Measurements from ENCODE around the gene FCSK.

FCSK gene

DNA sequence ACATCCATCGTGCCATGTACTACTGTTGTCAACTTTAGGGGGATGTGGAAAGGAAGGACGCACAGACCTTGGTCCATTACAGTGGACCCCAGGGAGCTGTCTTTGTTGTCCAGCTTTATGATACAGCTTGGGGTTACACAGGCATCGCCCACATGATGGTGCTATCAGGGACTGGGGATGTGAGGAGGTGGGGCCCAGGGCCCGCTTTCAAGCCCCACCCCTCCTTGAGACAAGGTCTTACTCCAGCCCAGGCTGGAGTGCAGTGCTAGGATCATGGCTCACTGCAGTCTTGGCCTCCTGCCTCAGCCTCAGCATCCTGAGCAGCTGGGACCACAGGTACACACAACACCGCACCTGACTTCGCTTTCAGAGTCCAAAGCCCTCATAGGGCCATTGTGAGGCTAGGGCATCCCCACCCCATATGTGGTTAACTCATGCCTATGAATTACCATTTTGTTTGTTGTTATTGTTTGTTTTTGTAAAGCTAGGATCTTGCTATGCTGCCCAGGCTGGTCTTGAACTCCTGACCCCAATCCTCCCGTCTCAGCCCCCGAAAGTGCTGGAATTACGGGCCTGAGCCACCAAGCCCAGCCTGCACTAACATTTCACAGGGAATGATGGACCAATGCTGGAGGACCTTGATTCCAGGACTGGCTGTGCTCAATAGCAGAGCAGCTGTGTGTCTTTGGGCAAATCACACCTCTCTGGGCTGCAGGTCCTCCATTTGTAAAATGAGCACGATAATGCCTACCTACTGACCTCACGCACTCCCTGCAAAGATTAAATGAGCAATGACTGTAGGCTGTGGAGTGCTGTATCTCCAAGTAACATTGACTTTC is 32.7 kb upstream of the FCSK start:
- Histone ChIP-seq H2AK5ac (ENCODE audit: low read length) (no peak overlapping the region), H4K91ac (ENCODE audit: low read depth, low read length) (no peak overlapping the region), H3K9ac (ENCODE audit: low read length) (no peak overlapping the region), H2BK12ac (ENCODE audit: low read length) (no peak overlapping the region), H3K9me3 (ENCODE audit: insufficient read depth, low read depth, low read length) (no peaks in the 10 kb centered on the region), H3K14ac (ENCODE audit: low read length) (no peak overlapping the region), H2BK120ac (ENCODE audit: insufficient read depth, low read length, poor library complexity) (no peak overlapping the region), H3K36me3 (ENCODE audit: control insufficient read depth in 1 of 2, insufficient read depth in 2 of 2, low read length in 2 of 2) (peaks cover 15 to 24% of the 10 kb centered on the region in 2 experiments), H2AFZ (ENCODE audit: insufficient read depth, low read length, poor library complexity) (no peak overlapping the region), H3K27ac (ENCODE audit: low read depth, low read length) (no peak overlapping the region), H3K23ac (ENCODE audit: low read length) (no peak overlapping the region), H3K79me1 (ENCODE audit: low read length) (peaks cover 3% of the 10 kb centered on the region), H3K27me3 (ENCODE audit: insufficient read depth, low read length) (no peaks in the 10 kb centered on the region), H4K12ac (ENCODE audit: low read depth, low read length) (no peak overlapping the region), H3K4ac (ENCODE audit: low read depth, low read length) (no peak overlapping the region), H3K79me2 (ENCODE audit: control insufficient read depth, insufficient read depth, low read length, poor library complexity) (peaks cover 8% of the 10 kb centered on the region), H3K4me3 (ENCODE audit: low read depth, low read length) (peak overlapping the region; percentile 10), H3K4me2 (ENCODE audit: low read length) (no peak overlapping the region), H3K18ac (ENCODE audit: low read length) (no peak overlapping the region), H2BK5ac (ENCODE audit: low read depth, low read length, poor library complexity) (no peak overlapping the region), H3K4me1 (ENCODE audit: control insufficient read depth in 1 of 2, insufficient read depth in 2 of 2, low read length in 2 of 2) (peaks cover 30 to 36% of the 10 kb centered on the region in 2 experiments), H4K8ac (ENCODE audit: low read depth, low read length) (no peak overlapping the region)
- DNase-seq = no peak
- no CpG with 5 or more reads among the region's 11 CpGs for WGBS (ENCODE audit: extremely low coverage, insufficient coverage, insufficient read length)

GRCh38 chr16:70422543-70422942 is 31.9 kb upstream of the FCSK start:
- H3K4me1 ChIP-seq (ENCODE audit: control insufficient read depth in 1 of 2, insufficient read depth in 2 of 2, low read length in 2 of 2) = peaks cover 28 to 34% of the 10 kb centered on the region in 2 experiments
- no peaks in the 10 kb centered on the region for H3K27me3 ChIP-seq (ENCODE audit: insufficient read depth, low read length)
- H3K79me2 ChIP-seq (ENCODE audit: control insufficient read depth, insufficient read depth, low read length, poor library complexity) = peaks cover 6% of the 10 kb centered on the region
- H4K12ac ChIP-seq (ENCODE audit: low read depth, low read length) = no peak overlapping the region
- H3K4ac ChIP-seq (ENCODE audit: low read depth, low read length) = no peak overlapping the region
- no peak overlapping the region for H2AK5ac ChIP-seq (ENCODE audit: low read length)
- DNase-seq = peak; percentile 95 to 96
- H3K14ac ChIP-seq (ENCODE audit: low read length) = no peak overlapping the region
- H4K8ac ChIP-seq (ENCODE audit: low read depth, low read length) = no peak overlapping the region
- no peak overlapping the region for H2AFZ ChIP-seq (ENCODE audit: insufficient read depth, low read length, poor library complexity)
- H4K91ac ChIP-seq (ENCODE audit: low read depth, low read length) = no peak overlapping the region
- H3K18ac ChIP-seq (ENCODE audit: low read length) = no peak overlapping the region
- H2BK5ac ChIP-seq (ENCODE audit: low read depth, low read length, poor library complexity) = no peak overlapping the region
- H2BK120ac ChIP-seq (ENCODE audit: insufficient read depth, low read length, poor library complexity) = no peak overlapping the region
- no peak overlapping the region for H3K4me3 ChIP-seq (ENCODE audit: low read depth, low read length)
- WGBS (ENCODE audit: extremely low coverage, insufficient coverage, insufficient read length) = no CpG with 5 or more reads among the region's 4 CpGs
- H2BK12ac ChIP-seq (ENCODE audit: low read length) = no peak overlapping the region
- H3K4me2 ChIP-seq (ENCODE audit: low read length) = no peak overlapping the region
- H3K9ac ChIP-seq (ENCODE audit: low read length) = no peak overlapping the region
- peaks cover 5% of the 10 kb centered on the region for H3K79me1 ChIP-seq (ENCODE audit: low read length)
- H3K23ac ChIP-seq (ENCODE audit: low read length) = no peak overlapping the region
- no peaks in the 10 kb centered on the region for H3K9me3 ChIP-seq (ENCODE audit: insufficient read depth, low read depth, low read length)
- no peak overlapping the region for H3K27ac ChIP-seq (ENCODE audit: low read depth, low read length)
- H3K36me3 ChIP-seq (ENCODE audit: control insufficient read depth in 1 of 2, insufficient read depth in 2 of 2, low read length in 2 of 2) = peaks cover 15 to 22% of the 10 kb centered on the region in 2 experiments

DNA sequence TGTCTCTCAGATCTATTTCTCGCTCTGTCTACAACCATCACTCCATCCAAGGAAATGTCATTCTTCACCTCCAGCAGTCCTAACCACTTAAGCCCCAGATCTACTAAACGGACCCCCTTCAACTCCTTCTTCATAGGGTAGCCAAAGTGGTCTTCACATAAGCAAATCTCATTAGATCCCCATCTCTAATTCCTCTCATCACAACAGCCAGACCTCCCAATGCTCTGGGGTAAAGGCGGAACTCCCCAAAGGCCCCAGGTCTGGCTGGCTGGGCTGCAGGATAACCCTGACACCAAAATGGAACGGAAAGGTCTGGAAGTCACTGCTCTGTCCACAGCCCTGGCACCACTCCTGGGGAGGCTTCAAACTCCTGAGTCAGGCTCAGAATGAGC is 26.6 kb upstream of the FCSK start:
- Histone ChIP-seq H3K27me3 (ENCODE audit: insufficient read depth, low read length) (no peaks in the 10 kb centered on the region), H3K23ac (ENCODE audit: low read length) (no peak overlapping the region), H3K4me1 (ENCODE audit: control insufficient read depth in 1 of 2, insufficient read depth in 2 of 2, low read length in 2 of 2) (peaks cover 39 to 45% of the 10 kb centered on the region in 2 experiments), H2BK120ac (ENCODE audit: insufficient read depth, low read length, poor library complexity) (peak overlapping the region; percentile 9), H3K9ac (ENCODE audit: low read length) (peak overlapping the region; percentile 18), H3K18ac (ENCODE audit: low read length) (peak overlapping the region; percentile 77), H2BK12ac (ENCODE audit: low read length) (peak overlapping the region; percentile 59), H4K8ac (ENCODE audit: low read depth, low read length) (peak overlapping the region; percentile 15), H3K4me2 (ENCODE audit: low read length) (peak overlapping the region; percentile 55), H3K79me2 (ENCODE audit: control insufficient read depth, insufficient read depth, low read length, poor library complexity) (peaks cover 13% of the 10 kb centered on the region), H3K79me1 (ENCODE audit: low read length) (peaks cover 28% of the 10 kb centered on the region), H4K91ac (ENCODE audit: low read depth, low read length) (peak overlapping the region; percentile 71), H4K12ac (ENCODE audit: low read depth, low read length) (peak overlapping the region; percentile 22), H3K36me3 (ENCODE audit: control insufficient read depth in 1 of 2, insufficient read depth in 2 of 2, low read length in 2 of 2) (peaks cover 6 to 7% of the 10 kb centered on the region in 2 experiments), H3K14ac (ENCODE audit: low read length) (peak overlapping the region; percentile 6), H3K4me3 (ENCODE audit: low read depth, low read length) (no peak overlapping the region), H2BK5ac (ENCODE audit: low read depth, low read length, poor library complexity) (peak overlapping the region; percentile 52), H3K27ac (ENCODE audit: low read depth, low read length) (peak overlapping the region; percentile 97), H2AFZ (ENCODE audit: insufficient read depth, low read length, poor library complexity) (no peak overlapping the region), H2AK5ac (ENCODE audit: low read length) (peak overlapping the region; percentile 39), H3K4ac (ENCODE audit: low read depth, low read length) (peak overlapping the region; percentile 72), H3K9me3 (ENCODE audit: insufficient read depth, low read depth, low read length) (no peaks in the 10 kb centered on the region)
- no CpG with 5 or more reads among the region's 4 CpGs for WGBS (ENCODE audit: extremely low coverage, insufficient coverage, insufficient read length)
- DNase-seq = no peak

GRCh38 chr16:70428178-70428998 is 26.0 kb upstream of the FCSK start:
- H2BK5ac ChIP-seq (ENCODE audit: low read depth, low read length, poor library complexity) = peak overlapping the region; percentile 92
- no CpG with 5 or more reads among the region's 9 CpGs for WGBS (ENCODE audit: extremely low coverage, insufficient coverage, insufficient read length)
- peak overlapping the region; percentile 72 for H3K14ac ChIP-seq (ENCODE audit: low read length)

More at GRCh38 chr16:70428178-70428998, 26.0 kb upstream of the FCSK start:
- H4K8ac ChIP-seq (ENCODE audit: low read depth, low read length) = peak overlapping the region; percentile 67
- peaks cover 39 to 45% of the 10 kb centered on the region in 2 experiments for H3K4me1 ChIP-seq (ENCODE audit: control insufficient read depth in 1 of 2, insufficient read depth in 2 of 2, low read length in 2 of 2)
- H4K91ac ChIP-seq (ENCODE audit: low read depth, low read length) = peak overlapping the region; percentile 89
- H3K18ac ChIP-seq (ENCODE audit: low read length) = peak overlapping the region; percentile 97
- peak overlapping the region; percentile 96 for H2AK5ac ChIP-seq (ENCODE audit: low read length)
- H2AFZ ChIP-seq (ENCODE audit: insufficient read depth, low read length, poor library complexity) = peak overlapping the region; percentile 15
- H4K12ac ChIP-seq (ENCODE audit: low read depth, low read length) = no peak overlapping the region
- no peaks in the 10 kb centered on the region for H3K27me3 ChIP-seq (ENCODE audit: insufficient read depth, low read length)
- H3K4me3 ChIP-seq (ENCODE audit: low read depth, low read length) = no peak overlapping the region
- H3K9ac ChIP-seq (ENCODE audit: low read length) = peak overlapping the region; percentile 39
- peaks cover 28% of the 10 kb centered on the region for H3K79me1 ChIP-seq (ENCODE audit: low read length)
- no peaks in the 10 kb centered on the region for H3K9me3 ChIP-seq (ENCODE audit: insufficient read depth, low read depth, low read length)
- peak; percentile 92 to 94 for DNase-seq
- H3K27ac ChIP-seq (ENCODE audit: low read depth, low read length) = peak overlapping the region; percentile 97
- H3K4ac ChIP-seq (ENCODE audit: low read depth, low read length) = peak overlapping the region; percentile 83
- peak overlapping the region; percentile 55 for H3K4me2 ChIP-seq (ENCODE audit: low read length)
- H3K79me2 ChIP-seq (ENCODE audit: control insufficient read depth, insufficient read depth, low read length, poor library complexity) = peaks cover 14% of the 10 kb centered on the region
- peak overlapping the region; percentile 95 for H2BK12ac ChIP-seq (ENCODE audit: low read length)
- no peak overlapping the region for H3K23ac ChIP-seq (ENCODE audit: low read length)
- H2BK120ac ChIP-seq (ENCODE audit: insufficient read depth, low read length, poor library complexity) = peak overlapping the region; percentile 92
- peaks cover 6 to 7% of the 10 kb centered on the region in 2 experiments for H3K36me3 ChIP-seq (ENCODE audit: control insufficient read depth in 1 of 2, insufficient read depth in 2 of 2, low read length in 2 of 2)

Measured in trophoblast cell (in vitro differentiated cells and primary cell).